ENCODE data around the gene MRTFA. TPM values are rescaled to one million over a fixed set of nuclear protein-coding genes. Genes with fewer than 3 reads are reported as not detected.

The MRTFA gene
- total RNA-seq, 1 experiment from 2014 or later: 28.0 TPM

GRCh38 chr22:40679249-40679963 is 42.9 kb upstream of the MRTFA start, which contains the start of gene MCHR1 (continued):
- TF ChIP-seq ZFX (IDR thresholded peaks at IDR 0.05): no peak
- no peak for TF ChIP-seq RAD21 (IDR thresholded peaks at IDR 0.05; ENCODE audit: low read depth)
- TF ChIP-seq, protein P1, sequence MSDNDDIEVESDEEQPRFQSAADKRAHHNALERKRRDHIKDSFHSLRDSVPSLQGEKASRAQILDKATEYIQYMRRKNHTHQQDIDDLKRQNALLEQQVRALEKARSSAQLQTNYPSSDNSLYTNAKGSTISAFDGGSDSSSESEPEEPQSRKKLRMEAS (IDR thresholded peaks at IDR 0.05): no peak

DNA sequence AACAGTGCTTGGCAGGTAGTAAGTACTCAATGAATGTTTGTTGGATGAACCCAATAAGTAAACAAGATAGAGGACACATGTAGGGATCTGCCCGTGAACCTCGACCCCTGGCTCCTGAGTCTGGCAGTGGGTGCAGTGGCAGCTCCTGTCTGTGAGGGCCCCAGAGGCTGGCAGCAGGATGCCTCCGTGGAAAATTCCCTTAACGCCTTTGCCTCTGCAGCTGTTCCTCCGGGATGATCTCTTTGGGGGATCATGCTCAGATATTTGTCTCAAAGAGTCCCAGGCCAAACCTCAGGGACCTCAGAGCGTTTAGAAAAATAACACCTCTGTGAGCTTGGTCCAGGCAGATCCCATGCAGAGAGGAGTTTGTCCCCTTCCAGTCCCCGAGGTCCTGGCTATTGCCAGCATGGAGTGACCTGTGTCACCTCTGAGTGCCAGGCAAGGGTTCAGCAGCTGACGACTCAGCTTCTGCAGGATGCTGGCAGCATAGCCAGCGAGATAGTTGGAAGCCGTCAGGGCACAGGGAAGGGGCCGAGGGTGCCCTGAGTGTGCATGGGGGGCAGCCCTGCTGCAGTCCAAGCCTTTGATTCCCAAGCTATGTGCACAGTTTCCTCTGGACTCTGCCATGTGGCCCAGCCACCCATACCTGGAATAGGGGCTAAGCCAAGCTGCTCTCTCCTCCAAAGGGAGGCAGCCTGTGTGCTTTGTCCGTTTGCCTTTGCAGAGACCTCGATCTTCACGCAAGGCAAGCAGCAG is 42.2 kb upstream of the MRTFA start:
- POLR2A ChIA-PET: no interaction called here
- Histone ChIP-seq H3K9me2 (ENCODE audit: insufficient read depth) (no peaks in the 10 kb centered on the region), H2AFZ (ENCODE audit: low read depth, low read length, poor library complexity, severe bottlenecking) (no peak overlapping the region), H3K36me3 (ENCODE audit: control insufficient read depth in 1 of 2, insufficient read depth in 2 of 2, low read length in 2 of 2) (no peaks in the 10 kb centered on the region), H3K4me2 (ENCODE audit: low read length) (no peak overlapping the region), H4K20me1 (ENCODE audit: insufficient read depth) (no peaks in the 10 kb centered on the region), H3K27ac (ENCODE audit: low read depth, low read length) (no peak overlapping the region), H3K9ac (ENCODE audit: low read length) (no peak overlapping the region), H3K27me3 (ENCODE audit: insufficient read depth, low read length) (peaks cover 12% of the 10 kb centered on the region; the same call in 1 of the 2 replicates), H3K4me3 (replicated peaks in 1 of 2; ENCODE audit: low read depth in 1 of 2, low read length in 2 of 2) (no peak overlapping the region), H3K9me3 (ENCODE audit: control insufficient read depth in 1 of 2, insufficient read depth in 1 of 2, low read depth in 1 of 2, low read length in 2 of 2) (no peaks in the 10 kb centered on the region), H3K79me2 (ENCODE audit: insufficient read depth, low read length) (no peaks in the 10 kb centered on the region), H3K4me1 (ENCODE audit: control insufficient read depth in 1 of 2, insufficient read depth in 2 of 2, low read length in 2 of 2) (peaks cover 0 to 11% of the 10 kb centered on the region in 2 experiments; a peak in 3 of 4 replicates)
- CTCF ChIA-PET: no interaction called here
- no TSS peak for BruUV-seq (replicated peaks)
- TF ChIP-seq SIN3A (IDR thresholded peaks at IDR 0.05; ENCODE audit: low read depth): no peak
- TF ChIP-seq ELF1 (IDR thresholded peaks at IDR 0.05; ENCODE audit: borderline replicate concordance, low read depth): no peak
- ATAC-seq (no peak), DNase-seq (ENCODE audit: low read depth, low spot score) (no peak)
- RAD21 ChIA-PET (ENCODE audit: low non-redundant PET in 1 of 2, low total read pairs in 2 of 2, uncharacterized antibody in 2 of 2, unreplicated experiment in 2 of 2): no interaction called here
- intact Hi-C loops (cut with micrococcal nuclease): no loop called here

DNA sequence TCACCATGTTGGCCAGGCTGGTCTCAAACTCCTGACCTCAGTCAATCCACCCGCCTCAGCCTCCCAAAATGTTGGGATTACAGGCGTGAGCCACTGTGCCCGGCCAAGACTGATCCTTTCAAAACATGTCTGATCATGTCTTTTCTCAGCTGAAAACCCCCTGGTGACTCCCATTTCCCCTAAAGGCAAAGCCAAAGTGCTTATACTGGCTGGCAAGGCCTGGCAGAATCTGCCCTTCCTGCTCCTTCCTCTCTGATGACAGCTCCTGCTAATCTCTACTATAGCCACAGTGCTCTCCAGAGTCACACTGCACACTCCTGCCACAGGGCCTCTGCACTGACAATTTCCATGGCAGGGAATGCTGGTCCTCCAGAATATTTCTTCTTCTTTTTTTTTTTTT is 40.1 kb upstream of the MRTFA start:
- no peak overlapping the region for H2AFZ ChIP-seq (ENCODE audit: low read depth, low read length, poor library complexity, severe bottlenecking)
- no peak overlapping the region for H3K27ac ChIP-seq (ENCODE audit: low read depth, low read length)
- DNase-seq (ENCODE audit: low read depth, low spot score): no peak
- ChIA-PET RAD21 (ENCODE audit: low non-redundant PET in 1 of 2, low total read pairs in 2 of 2, uncharacterized antibody in 2 of 2, unreplicated experiment in 2 of 2) (interaction anchor here in 1 of 2 experiments (0.7 kb wide), 1 partner anchor 84 kb away, joined by 3 read pairs; no protein-coding TSS in a partner anchor), POLR2A (no interaction called here), CTCF (no interaction called here)
- no peak overlapping the region for H3K4me3 ChIP-seq (replicated peaks in 1 of 2; ENCODE audit: low read depth in 1 of 2, low read length in 2 of 2)
- no peak overlapping the region for H3K9ac ChIP-seq (ENCODE audit: low read length)
- intact Hi-C loops (cut with micrococcal nuclease): no loop called here
- H4K20me1 ChIP-seq (ENCODE audit: insufficient read depth): no peaks in the 10 kb centered on the region
- no peaks in the 10 kb centered on the region for H3K9me3 ChIP-seq (ENCODE audit: control insufficient read depth in 1 of 2, insufficient read depth in 1 of 2, low read depth in 1 of 2, low read length in 2 of 2)
- no peaks in the 10 kb centered on the region for H3K9me2 ChIP-seq (ENCODE audit: insufficient read depth)
- H3K27me3 ChIP-seq (ENCODE audit: insufficient read depth, low read length): peaks cover 12% of the 10 kb centered on the region; the same call in 1 of the 2 replicates
- no peaks in the 10 kb centered on the region for H3K79me2 ChIP-seq (ENCODE audit: insufficient read depth, low read length)
- ATAC-seq: no peak
- no peaks in the 10 kb centered on the region for H3K4me1 ChIP-seq (ENCODE audit: control insufficient read depth in 1 of 2, insufficient read depth in 2 of 2, low read length in 2 of 2)
- H3K4me2 ChIP-seq (ENCODE audit: low read length): no peak overlapping the region
- no TSS peak for BruUV-seq (replicated peaks)
- no peaks in the 10 kb centered on the region for H3K36me3 ChIP-seq (ENCODE audit: control insufficient read depth in 1 of 2, insufficient read depth in 2 of 2, low read length in 2 of 2)
- TF ChIP-seq EZH2phosphoT487 (IDR thresholded peaks at IDR 0.05; ENCODE audit: borderline replicate concordance) (no peak), YY1 (IDR thresholded peaks at IDR 0.05; ENCODE audit: extremely low read depth, insufficient replicate concordance, low read depth, low read length) (no peak), SP1 (IDR thresholded peaks at IDR 0.05; ENCODE audit: low read depth) (no peak), EZH2 (IDR thresholded peaks at IDR 0.05) (no peak), CBX3 (IDR thresholded peaks at IDR 0.05; ENCODE audit: low read depth) (no peak), POLR2A (IDR thresholded peaks at IDR 0.05; ENCODE audit: borderline replicate concordance, extremely low read depth, insufficient read depth, insufficient read length) (no peak), SIN3A (IDR thresholded peaks at IDR 0.05; ENCODE audit: low read depth) (no peak), EGR1 (IDR thresholded peaks at IDR 0.05; ENCODE audit: low read depth) (no peak), ZFX (IDR thresholded peaks at IDR 0.05) (no peak), JUND (IDR thresholded peaks at IDR 0.05) (no peak)
- TF ChIP-seq, protein P2, sequence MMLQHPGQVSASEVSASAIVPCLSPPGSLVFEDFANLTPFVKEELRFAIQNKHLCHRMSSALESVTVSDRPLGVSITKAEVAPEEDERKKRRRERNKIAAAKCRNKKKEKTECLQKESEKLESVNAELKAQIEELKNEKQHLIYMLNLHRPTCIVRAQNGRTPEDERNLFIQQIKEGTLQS (IDR thresholded peaks at IDR 0.05): no peak
- TF ChIP-seq, protein P3, sequence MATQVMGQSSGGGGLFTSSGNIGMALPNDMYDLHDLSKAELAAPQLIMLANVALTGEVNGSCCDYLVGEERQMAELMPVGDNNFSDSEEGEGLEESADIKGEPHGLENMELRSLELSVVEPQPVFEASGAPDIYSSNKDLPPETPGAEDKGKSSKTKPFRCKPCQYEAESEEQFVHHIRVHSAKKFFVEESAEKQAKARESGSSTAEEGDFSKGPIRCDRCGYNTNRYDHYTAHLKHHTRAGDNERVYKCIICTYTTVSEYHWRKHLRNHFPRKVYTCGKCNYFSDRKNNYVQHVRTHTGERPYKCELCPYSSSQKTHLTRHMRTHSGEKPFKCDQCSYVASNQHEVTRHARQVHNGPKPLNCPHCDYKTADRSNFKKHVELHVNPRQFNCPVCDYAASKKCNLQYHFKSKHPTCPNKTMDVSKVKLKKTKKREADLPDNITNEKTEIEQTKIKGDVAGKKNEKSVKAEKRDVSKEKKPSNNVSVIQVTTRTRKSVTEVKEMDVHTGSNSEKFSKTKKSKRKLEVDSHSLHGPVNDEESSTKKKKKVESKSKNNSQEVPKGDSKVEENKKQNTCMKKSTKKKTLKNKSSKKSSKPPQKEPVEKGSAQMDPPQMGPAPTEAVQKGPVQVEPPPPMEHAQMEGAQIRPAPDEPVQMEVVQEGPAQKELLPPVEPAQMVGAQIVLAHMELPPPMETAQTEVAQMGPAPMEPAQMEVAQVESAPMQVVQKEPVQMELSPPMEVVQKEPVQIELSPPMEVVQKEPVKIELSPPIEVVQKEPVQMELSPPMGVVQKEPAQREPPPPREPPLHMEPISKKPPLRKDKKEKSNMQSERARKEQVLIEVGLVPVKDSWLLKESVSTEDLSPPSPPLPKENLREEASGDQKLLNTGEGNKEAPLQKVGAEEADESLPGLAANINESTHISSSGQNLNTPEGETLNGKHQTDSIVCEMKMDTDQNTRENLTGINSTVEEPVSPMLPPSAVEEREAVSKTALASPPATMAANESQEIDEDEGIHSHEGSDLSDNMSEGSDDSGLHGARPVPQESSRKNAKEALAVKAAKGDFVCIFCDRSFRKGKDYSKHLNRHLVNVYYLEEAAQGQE (IDR thresholded peaks at IDR 0.05; ENCODE audit: low read depth): no peak
